CD4-positive, alpha-beta T cell treated with Interleukin-17A for 1 hour (primary cell): ENCODE measurements around the gene FBP2.
A peak's percentile ranks its signal among the peaks of the same experiment; 100 is the strongest.
"Not testable (repeated sequence)": the region's sequence is repeated elsewhere in the genome, so short reads cannot be mapped to it uniquely, and the experiment has no call there.

Source experiments
- DNase-seq: peaks from one replicate; pipeline ENCODE4 v3.0.0-alpha.2; 2020

The FBP2 gene

GRCh38 chr9:94603259-94604160, 9.9 kb upstream of the FBP2 start:
- peak; percentile 63 for DNase-seq

GRCh38 chr9:94602666-94603065, 9.0 kb upstream of the FBP2 start:
- DNase-seq: no peak

DNA sequence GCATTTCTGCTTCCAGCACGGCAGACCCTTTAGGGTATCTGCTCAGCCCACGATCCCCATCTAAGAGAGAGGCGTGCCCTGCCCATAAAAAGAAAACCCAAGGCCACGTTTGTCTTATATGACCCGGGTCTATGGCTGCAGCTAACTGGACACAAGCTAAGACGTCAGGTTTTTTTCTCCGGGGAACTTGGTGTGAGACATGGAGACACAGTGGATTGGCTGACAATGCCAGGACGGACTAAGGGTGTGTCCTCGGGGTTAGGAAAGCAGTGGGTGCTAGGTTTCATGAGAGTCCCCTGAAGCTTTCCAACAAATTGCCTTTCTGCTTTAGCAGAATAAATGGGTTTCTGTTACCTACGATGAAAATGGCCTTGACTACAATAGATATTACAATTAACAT, 7.1 kb upstream of the FBP2 start:
- DNase-seq: no peak

DNA sequence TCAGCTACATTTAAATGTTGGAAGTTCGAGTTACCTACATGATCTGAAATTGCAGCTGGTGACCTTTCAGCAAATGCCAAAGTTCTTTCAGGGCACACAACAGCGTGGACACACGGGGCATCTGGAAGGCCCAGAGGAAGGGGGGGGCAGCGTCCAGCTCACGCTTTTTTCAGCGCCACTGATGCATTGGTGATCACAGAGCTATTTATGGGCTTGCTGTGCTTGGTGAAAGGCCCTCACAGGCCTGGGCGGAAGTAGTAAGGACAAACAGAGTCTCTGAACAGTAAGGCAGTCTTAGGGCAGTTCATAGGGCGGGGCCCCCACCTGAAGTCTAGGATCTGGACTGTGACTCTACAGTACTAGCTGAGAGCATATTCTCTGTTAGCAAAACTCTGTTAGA, 6.6 kb upstream of the FBP2 start:
- no peak for DNase-seq

- DNase-seq: no peak
Measured at GRCh38 chr9:94599102-94599501, 5.5 kb upstream of the FBP2 start.

DNA sequence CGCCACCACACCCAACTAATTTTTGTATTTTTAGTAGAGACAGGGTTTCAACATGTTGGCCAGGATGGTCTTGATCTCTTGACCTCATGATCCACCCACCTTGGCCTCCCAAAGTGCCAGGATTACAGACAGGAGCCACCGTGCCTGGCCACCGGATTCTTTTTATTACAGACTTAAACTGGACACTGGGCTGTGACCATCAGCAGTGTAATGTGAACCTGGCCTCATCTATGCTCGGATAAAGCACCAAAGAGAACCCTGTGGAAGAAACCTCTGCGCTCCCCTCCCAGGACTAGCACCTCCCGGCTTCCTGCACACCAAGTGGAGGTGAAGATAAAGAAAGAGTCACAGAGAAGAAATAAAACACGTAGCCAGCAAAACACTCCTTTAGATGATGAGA, 941 bp downstream of the FBP2 start:
- not testable (repeated sequence) for DNase-seq

DNA sequence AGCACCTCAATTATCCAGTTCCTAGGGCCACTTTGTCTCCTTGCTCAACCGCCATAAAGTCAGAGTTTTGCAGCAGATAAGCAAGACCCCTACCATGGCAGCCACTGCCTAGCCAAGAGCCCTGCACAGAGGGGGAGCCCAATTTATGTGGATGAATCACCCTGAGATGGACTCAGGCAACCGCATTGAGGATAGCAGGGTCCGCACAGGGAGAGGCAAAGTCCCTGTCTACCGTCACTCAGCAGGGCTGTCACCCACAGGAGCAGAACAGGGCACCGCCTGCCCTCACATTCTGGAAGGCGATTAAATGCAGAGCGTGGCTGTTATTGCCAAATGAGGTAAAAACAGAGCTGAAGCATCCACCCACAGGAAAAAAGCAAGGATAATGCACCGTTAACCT, 1.7 kb downstream of the FBP2 start:
- DNase-seq: no peak

DNA sequence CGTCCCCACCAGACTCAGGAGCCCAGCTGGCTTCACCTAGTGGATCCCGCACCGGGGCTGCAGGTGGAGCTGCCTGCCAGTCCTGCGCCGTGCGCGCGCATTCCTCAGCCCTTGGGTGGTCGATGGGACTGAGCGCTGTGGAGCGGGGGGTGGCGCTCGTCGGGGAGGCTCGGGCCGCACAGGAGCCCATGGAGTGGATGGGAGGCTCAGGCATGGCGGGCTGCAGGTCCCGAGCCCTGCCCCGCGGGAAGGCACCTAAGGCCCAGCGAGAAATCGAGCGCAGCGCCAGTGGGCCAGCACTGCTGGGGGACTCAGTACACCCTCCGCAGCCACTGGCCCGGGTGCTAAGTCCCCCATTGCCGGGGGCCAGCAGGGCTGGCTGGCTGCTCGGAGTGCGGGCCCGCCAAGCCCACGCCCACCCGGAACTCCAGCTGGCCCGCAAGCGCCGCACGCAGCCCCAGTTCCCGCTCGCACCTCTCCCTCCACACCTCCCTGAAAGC, 2.5 kb downstream of the FBP2 start:
- not testable (repeated sequence) for DNase-seq

DNA sequence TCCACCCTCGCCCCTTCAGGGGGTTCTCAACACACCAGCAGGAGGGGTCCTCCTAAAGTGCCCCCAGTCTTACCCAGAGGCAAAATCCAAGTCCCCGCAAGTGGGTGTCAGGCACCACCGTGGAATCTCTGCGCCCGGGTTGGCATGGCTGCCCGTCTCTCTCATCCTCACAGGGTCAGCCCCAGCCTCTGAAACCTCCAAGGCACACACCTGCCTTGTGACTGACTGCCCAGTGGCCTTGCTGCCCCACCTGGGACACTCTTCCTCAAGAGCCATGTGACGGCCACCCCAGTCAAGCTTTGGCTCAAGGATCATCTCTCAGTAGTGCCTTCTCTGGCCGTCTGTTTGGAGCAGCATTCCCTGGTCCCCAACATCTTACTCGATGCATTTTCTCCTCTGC, 4.9 kb downstream of the FBP2 start:
- DNase-seq: no peak

GRCh38 chr9:94586814-94587213, 6.8 kb downstream of the FBP2 start:
- DNase-seq: no peak

GRCh38 chr9:94586316-94586715, 7.3 kb downstream of the FBP2 start:
- peak; percentile 1 for DNase-seq

DNA sequence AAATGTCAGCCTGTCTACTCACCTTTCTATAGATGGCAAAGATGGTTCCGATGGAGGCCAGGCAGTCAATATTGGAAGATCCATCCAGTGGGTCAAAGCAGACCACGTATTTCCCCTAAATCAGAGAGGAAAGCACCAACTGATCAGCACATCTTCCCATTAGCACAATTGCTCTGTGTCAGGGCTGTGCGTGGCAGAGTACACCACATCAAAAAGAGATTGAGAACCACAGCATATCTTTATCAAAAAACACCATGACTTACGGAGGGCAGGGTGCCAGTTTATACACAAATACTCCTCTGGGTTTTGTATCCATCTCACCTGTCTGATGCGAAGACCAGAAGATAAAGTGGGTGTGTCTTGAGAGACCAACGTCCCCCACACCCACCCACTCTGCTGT, 9.1 kb downstream of the FBP2 start:
- DNase-seq: peak; percentile 39

DNA sequence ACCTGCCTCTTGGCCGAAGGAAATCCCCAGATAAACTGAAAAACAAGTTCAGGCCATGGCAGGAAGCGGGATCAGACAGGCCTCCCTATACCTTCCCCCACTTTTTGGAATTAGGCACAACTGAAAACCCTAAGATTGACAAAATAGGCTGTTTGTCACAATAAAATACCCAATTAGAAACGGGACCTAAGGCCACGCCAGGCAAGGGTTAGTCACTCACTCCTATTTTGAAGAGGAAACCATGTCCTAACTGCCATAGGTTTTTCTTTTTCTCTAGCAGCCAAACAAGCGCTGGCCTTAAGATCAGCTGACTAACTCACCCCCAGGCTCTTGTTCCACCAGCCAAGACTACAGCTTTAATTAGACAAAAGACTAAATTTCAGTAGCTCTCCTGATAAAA, 11.9 kb downstream of the FBP2 start:
- no peak for DNase-seq

- no peak for DNase-seq
Measured at GRCh38 chr9:94577571-94577970, 16.1 kb downstream of the FBP2 start.

DNA sequence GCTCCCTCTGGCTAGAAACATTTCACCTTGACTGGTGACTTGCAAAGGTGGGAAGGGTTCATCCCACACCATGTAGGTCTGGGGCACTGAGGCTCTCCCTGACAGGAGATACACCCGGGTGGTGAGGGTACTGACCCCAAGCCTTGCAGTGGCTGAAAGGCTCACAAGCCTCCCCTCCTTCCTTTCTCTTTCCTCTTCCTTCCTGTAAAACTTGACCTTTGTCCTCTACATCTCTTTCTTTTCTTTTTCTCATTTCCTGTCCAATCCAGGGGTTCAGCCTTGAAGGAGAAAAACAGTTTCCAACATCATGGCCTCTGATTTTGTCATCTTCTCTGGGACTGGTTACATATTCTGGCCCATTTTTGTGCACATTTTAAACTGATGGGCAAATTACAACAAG, 16.6 kb downstream of the FBP2 start:
- DNase-seq: no peak

GRCh38 chr9:94576131-94576530, 17.5 kb downstream of the FBP2 start:
- DNase-seq: no peak

DNA sequence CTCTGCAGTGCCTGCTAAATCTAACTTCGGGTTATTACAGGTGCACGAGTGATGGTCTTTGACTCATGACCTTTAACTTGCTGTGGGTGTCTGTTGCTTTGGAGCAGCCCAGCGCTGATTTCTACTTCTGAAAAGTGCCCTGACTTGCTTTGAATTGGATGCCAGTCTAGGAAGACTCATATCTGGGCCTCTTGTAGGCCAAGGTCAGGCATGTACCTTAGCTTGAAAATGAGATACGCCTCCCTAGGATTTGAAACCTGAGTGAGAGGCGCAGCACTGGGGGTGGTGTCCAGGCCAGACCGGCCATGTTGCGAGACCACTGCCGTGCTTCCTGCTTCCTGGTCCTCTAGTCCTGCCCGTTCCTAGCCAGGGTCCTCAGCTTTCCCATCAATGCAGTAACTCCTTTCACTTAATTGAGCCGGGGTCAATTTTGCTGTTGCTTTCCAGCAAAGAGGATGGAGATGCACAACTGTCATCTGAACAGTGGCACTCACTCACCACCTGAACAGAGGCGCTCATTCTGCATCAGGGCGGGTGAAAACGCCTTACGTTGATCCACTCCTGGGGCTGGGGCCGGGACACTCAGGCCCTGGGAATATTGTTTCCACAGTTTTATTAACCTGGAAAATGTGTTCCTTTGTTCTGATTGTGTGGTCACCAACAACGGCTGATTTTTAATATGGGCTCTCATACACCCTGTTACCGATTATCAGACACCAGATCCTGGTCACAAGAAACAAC, 24.5 kb downstream of the FBP2 start:
- DNase-seq: no peak

DNA sequence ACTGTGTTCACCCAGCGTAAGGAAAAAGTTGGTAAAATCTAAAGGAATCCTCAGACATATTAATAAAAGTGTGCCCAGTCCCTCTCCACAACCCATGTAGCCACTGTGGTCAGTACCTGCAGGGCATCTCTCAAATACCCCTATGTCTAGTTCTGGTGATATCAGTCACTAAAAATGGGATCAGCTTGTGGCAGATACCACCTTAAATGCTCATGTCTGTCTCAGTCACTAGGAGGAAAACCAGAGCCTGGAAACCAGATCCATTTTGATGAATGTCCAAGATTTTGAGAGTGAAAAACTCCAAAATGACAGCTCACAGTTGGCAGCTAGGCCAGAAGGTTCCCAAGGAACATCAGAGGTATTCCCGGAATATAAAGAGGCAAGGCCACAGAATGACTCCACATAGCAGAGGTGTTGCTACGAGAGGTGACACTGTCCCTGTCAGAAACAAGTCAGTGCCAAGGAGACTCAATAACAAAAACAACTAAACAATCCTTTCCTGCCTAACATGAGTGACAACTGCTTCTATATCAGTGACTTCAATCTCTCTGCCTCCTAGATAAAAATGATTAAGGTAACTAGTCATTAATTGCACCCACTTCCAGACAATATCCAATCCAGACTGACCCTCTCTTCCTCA, 25.3 kb downstream of the FBP2 start:
- no peak for DNase-seq

GRCh38 chr9:94567271-94567670, 26.4 kb downstream of the FBP2 start:
- DNase-seq: no peak

DNA sequence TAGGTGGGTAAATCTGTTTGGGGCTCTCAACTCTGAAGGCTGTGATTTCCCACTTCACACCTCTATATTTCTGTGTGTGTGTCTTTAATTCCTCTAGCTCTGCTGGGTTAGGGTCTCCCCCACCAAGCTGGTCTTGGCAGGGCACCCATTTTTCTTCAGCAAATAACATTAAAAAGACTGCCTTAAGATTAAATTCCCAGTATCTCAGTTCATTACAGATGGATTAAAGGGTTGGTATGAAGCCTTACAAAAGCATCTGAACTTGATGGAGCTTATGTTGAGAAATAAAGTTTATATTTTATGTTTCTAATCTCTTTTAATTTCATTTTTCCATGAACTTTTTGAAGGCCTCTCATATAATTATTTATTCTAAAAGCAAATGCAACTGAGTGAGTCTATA, 27.1 kb downstream of the FBP2 start:
- DNase-seq: no peak

- not testable (repeated sequence) for DNase-seq
Measured at GRCh38 chr9:94564279-94564678, 29.3 kb downstream of the FBP2 start.

DNA sequence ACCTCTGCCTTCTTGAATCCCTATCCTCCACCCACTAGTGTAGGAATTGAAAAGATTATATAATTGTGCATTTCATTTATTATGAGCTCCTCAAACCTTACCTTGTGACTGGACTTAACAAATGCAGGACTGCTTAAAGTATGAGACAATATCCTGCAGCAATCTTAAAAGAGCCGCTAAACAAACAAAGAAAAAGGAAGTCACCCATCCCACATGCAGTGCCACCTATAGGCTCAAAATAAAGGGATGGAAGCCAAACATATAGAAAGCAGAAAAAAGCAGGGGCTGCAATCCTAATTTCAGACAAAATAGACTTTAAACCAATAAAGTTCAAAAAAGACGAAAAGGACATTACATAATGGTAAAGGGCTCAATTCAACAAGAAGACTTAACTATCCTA, 30.1 kb downstream of the FBP2 start:
- no peak for DNase-seq

- no peak for DNase-seq
Measured at GRCh38 chr9:94560237-94560636, 33.4 kb downstream of the FBP2 start.

- DNase-seq: no peak
Measured at GRCh38 chr9:94557376-94557775, 36.2 kb downstream of the FBP2 start.
